Amygdala (tissue), 56 donors: ENCODE data around the gene GALNT12.

Experiments used
- DNase-seq, 56 donors: peaks; one replicate each; lab custom pipeline; 2025; lab: John Stamatoyannopoulos, UW

GALNT12 gene, protein sequence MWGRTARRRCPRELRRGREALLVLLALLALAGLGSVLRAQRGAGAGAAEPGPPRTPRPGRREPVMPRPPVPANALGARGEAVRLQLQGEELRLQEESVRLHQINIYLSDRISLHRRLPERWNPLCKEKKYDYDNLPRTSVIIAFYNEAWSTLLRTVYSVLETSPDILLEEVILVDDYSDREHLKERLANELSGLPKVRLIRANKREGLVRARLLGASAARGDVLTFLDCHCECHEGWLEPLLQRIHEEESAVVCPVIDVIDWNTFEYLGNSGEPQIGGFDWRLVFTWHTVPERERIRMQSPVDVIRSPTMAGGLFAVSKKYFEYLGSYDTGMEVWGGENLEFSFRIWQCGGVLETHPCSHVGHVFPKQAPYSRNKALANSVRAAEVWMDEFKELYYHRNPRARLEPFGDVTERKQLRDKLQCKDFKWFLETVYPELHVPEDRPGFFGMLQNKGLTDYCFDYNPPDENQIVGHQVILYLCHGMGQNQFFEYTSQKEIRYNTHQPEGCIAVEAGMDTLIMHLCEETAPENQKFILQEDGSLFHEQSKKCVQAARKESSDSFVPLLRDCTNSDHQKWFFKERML

DNA sequence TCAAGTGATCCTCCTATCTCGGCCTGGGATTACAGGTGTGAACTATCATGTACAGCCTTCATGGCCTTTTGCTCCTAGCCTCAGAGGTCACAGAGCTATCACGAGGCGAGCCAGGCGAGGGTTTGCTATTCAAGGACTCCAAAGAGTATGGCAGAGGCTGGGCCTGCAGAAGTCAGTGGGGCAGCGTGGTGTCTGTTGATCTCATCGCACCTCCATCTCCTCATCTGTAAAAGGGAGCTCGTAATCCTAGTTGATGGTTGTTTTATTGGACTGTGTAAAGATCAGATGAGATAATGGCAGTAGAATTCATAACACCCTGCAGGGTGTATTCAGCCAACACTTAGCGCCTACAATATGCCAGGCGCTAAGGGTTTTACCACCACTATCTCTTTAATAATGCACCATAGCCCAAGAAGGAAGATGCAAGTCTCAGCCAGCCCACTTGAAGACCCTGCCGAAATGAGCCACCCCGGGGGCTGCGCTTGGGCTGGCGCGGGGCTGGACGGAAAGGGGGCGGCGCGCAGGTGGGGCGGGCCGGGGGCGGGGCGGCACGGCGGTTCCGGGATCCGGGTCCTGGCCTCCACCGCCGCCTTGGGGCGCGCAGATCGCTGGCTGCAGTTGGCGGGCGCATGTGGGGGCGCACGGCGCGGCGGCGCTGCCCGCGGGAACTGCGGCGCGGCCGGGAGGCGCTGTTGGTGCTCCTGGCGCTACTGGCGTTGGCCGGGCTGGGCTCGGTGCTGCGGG is at the start of gene GALNT12:
GALNT12 (plus strand) TSS at position 601 of the 744 bp plus-strand sequence; CDS start at position 630, 29 bp downstream.
- DNase-seq, result peak in 24 of 56 donors; percentile 13 to 70 (median 33)

DNA sequence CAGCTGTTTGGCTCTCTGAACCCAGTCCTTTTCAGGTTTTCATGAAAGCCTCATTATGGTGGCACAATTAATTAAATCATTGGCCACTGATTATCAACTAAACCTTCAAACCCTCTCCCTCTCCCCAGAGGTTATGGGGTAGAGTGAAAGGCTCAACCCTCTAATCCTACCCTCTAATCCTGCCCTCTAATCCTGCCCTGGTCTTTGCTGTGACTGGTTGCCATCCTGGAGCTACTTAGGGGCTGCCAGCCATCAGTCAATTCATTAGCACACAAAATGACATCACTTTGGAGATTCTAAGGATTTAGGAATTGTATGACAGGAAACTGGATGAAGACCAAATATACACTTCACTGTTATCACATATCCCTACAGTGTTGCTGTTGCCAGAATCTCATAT is 47.2 kb upstream of the GALNT12 start:
- DNase-seq, result no peak

DNA sequence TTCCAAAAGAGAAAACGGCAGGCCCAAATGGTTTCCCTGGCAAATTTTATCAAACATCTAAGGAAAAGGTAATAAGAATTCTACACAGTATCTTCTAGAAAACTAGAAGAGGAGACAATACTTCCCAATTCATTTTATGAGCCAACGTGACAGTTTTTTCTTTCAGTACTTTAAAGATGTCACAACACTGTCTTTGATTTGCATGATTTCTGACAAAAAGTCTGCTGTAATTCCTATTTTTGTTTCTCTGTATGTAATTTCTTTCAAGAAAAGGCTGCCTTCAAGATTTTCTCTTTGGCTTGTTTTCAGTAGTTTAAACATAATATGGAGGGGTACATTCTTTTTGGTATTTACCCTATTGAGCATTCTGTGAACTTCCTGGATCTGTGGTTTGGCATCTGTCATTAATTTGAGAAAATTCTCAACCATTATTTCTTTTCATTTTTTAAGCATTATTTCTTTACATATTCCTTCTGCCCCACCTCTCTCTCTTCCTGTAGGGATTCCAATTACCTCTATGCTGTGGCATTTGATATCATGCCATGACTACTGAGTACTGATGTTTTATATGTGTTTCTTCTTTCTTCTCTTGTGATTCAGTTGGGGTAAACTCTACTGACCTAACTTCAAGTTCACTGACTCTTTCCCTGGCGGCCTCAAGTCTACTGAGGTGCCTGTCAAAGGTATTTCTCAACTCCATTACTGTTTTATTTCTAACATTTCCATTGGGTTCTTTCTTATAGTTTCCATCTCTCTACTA is 43.3 kb upstream of the GALNT12 start:
- no peak for DNase-seq

DNA sequence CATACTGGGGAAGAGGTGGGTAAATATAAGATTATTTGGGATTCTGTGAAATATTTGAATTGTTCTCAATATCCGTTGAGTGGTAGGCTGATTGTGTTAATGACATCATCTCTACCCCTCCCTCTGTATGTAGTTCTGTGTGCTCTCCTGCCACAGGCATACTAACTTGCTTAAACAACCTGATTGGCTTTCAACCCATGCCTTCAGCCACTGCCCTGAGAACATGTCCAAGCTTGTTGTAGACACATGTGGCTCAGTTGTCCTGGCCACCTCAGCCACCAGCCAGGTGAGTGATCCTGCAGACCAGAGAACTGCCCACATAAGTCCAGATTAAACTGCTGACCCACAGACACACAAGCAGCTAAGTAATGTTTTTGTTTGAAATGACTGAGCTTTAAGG is 42.2 kb upstream of the GALNT12 start:
- no peak for DNase-seq

- DNase-seq, result no peak
Measured at GRCh38 chr9:98766586-98766985, 40.9 kb upstream of the GALNT12 start.

GRCh38 chr9:98767196-98767595 is 40.3 kb upstream of the GALNT12 start:
- DNase-seq, result no peak

DNA sequence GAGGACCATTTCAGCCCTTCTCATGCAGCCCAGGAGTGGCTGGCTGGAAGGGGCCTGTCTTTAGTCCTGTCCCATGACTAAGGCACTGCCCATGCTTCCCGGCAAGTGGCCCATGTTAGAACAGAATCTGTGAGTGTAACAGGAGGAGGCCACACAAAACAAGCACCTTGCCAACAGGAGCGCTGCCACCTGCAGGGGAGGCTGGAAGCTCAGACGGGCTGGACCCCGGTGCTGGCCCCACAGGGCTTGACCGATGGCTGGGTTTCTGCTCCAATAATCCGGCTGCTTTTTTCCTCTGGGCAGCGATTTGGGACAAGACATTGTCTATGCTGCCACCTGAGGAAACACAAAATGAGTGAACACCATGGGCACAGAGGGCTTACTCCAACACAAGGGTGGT is 39.6 kb upstream of the GALNT12 start:
- DNase-seq, result no peak

GRCh38 chr9:98768344-98768743 is 39.1 kb upstream of the GALNT12 start:
- no peak for DNase-seq

- DNase-seq, result no peak
Measured at GRCh38 chr9:98770717-98771116, 36.8 kb upstream of the GALNT12 start.

- DNase-seq, result no peak
Measured at GRCh38 chr9:98771209-98771874, 36.1 kb upstream of the GALNT12 start.

DNA sequence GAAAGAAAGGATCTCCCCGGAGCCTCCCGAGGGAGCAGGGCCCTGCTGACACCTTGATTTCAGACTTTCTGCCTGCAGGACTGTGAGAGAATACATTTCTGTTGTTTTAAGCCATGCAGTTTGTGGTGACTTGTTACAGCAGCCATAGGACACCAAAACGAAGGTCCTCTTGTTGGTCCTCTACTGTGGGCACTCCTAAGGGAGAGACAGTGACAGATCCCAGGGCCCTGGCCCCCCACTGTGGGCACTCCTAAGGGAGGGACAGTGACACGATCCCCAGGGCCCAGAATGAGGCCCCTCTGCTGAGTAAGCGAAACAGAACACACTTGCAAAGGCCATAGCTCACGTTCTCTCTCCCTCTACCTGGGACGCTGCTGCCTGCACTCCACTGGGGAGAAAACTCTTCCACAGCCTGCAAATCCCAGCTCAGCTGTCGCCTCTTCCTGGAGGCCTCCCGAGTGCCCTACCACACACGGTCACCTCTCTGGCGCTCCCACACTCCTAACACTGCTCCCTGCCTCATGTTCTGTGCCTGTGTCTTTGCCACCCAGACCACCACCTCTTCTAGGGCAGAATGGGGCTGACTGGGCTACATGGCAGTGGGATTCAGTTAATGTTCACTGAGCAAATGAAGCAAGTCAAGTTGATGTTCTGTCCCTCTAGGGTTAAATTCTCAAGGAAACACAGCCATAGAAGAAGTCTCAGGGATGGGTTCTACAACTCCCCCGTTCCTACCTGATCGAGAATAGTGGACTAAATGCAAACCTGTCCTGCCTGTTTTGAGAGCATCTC is 34.9 kb upstream of the GALNT12 start:
- no peak for DNase-seq

DNA sequence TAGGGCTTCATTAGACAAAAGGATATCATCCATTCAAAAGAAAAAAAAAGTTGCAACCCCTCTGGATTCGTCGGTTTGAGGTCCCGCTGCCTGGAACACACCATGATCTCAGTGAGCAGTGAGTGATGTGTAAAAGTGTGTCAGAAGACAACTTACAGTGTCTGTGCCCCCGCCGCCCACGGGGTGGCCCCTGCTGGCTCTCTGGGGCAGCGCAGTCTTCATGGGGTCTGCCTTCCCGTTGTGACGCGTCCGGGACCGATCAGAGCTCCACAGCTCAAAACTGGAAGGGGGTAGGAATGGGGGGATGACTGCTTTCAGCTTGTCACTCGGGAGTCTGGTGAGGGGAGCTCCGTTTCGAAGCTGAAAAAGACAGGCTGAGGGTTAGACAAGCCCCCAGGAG is 33.7 kb upstream of the GALNT12 start:
- DNase-seq, result no peak

GRCh38 chr9:98774746-98775145 is 32.7 kb upstream of the GALNT12 start:
- DNase-seq, result no peak

GRCh38 chr9:98775831-98776441 is 31.5 kb upstream of the GALNT12 start:
- DNase-seq, result peak in 6 of 56 donors; percentile 2 to 43 (median 14)

DNA sequence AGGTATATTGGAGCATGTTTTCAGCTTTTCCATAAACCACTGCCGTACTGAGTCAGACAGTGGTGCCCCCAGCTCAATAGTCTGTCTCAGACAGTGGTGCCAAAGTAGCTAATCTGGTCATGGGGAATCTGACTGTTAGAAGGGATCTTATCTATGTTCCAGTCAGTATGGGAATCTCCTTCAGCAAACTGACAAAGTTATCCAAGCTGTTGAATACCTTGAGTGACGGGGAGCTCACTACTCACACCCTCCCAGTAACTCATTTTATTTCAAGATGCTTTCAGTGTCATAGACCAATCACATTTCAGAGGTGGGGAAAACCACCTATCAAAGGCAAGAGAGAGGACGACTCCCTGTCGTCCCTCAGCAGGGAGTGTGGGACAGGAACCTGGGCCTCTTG is 29.9 kb upstream of the GALNT12 start:
- DNase-seq, result no peak

DNA sequence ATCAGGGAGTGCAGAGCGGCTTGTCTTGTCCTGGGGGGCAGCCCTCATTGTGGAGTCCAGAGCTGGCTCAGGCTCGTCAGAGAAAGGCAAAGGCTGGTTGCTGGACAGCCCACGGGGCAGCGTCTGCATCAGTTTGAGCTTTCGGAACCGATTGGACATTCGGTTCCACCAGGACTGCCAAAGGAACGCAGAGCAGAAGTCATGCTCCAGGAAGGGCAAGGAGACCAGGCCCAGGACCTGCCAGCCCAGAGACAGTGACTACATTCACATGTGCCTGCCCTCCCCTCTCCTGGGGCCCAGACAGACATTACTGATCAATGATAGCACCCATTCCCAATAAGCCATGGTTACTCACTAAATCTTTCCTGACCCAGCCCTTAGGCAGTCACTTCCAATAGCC is 29.2 kb upstream of the GALNT12 start:
- DNase-seq, result no peak

DNA sequence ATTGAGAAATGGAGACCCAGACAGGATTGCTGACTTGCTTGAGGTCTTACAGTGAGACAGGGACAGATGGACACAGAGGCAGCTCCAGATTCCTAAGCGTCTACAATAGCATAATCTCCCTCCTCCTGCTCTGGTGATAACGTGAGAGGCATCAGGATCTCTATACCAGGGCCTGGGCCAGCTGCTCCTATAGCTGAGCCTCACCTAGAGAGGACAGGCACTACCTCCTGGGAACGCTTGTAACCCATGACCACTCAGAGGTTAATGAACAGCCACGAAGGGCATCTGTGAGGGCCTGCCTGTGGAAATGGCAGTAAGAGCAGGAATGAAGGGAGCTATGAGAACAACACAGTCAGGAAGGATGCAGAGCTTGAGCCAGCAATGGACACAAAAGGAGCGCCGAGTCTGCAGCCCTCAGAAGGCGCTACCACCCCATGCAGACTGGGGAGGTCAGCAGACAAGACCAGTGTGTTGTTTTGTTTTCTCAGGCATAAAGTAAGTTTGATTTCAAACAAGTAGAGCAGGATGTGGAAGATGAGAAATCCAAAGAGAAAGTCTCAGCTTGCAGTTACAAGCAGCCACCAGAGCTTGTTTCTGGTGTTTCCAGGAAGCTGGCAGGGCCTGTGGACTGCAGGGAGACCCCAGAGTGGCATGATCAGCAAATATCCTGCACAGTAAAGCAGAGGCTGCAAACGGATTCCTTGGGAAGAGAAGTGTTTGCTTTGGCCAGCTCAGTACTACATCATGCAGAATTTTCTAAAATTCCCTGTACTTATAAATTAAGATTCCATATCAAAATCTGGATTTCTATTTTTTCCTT is 28.5 kb upstream of the GALNT12 start:
- DNase-seq, result no peak
